Left lung (tissue), 10 donors: ENCODE data around the gene LEMD3. TPM values are rescaled to one million over a fixed set of nuclear protein-coding genes. Genes with fewer than 3 reads are reported as not detected.
A peak's percentile ranks its signal among the peaks of the same experiment; 100 is the strongest.

Experiments
- ATAC-seq: fragments of 200-7000 bp; cut with Tn5 transposase; one replicate; pipeline ENCODE4 v1.9.1; 2020; ENCODE audit warnings: moderate library complexity
- DNase-seq, 4 donors: peaks; one replicate each; pipeline ENCODE4 v3.0.0-alpha.2; 2013 to 2020
- H3K27ac ChIP-seq, 2 donors: fragments of 200-600 bp; sonication (generic) in 1 of 2; one replicate each; pipeline versions ENCODE4 v1.5.0 to v1.8.0; 2020 to 2021
- H3K27me3 ChIP-seq, 2 donors: fragments of 200-600 bp; sonication (generic) in 1 of 2; one replicate each; pipeline versions ENCODE4 v1.5.0 to v1.8.0; 2020 to 2021
- H3K36me3 ChIP-seq, 2 donors: fragments of 200-600 bp; sonication (generic) in 1 of 2; one replicate each; pipeline versions ENCODE4 v1.5.0 to v1.8.0; 2020 to 2021
- H3K4me1 ChIP-seq, 2 donors: fragments of 200-600 bp; one replicate each; pipeline ENCODE4 v1.8.0; 2021
- H3K4me3 ChIP-seq, 2 donors: fragments of 200-600 bp; sonication (generic) in 1 of 2; one replicate each; pipeline versions ENCODE4 v1.5.0 to v1.8.0; 2020 to 2021; ENCODE audit warnings: mild to moderate bottlenecking in 1 of 2
- H3K9me3 ChIP-seq, 2 donors: fragments of 200-600 bp; sonication (generic) in 1 of 2; one replicate each; pipeline versions ENCODE4 v1.5.0 to v1.8.0; 2020 to 2021
- CTCF ChIP-seq, 2 donors: fragments of 200-600 bp; sonication (generic) in 1 of 2; IDR thresholded peaks; one replicate each; pipeline versions ENCODE4 v1.5.0 to v1.8.0; 2021; ENCODE audit warnings: antibody characterized with exemption in 2 of 2
- intact Hi-C, 2 donors: fragments of 100-400 bp; cut with DNase I; formaldehyde crosslinking; loops; one replicate each; pipeline versions ENCODE4 v1.11.2 to v1.14.2; 2022
- polyA plus RNA-seq, 6 donors: library from polyadenylated mRNA; unstranded; fragments of 120-200 nt; gene quantifications; one replicate each; pipeline ENCODE4 v1.2.1, GENCODE V29; 2013; ENCODE audit not compliant: insufficient read length in 6 of 6
- total RNA-seq, 2 donors: library from RNA; stranded (reverse); fragmentation: NEBNext Ultra II Directional; extraction: Animal tissue kit (Norgen Biotek cat#: 25700); gene quantifications; one replicate each; pipeline ENCODE4 v1.2.1, GENCODE V29; 2021
- donor health status: DM: no; HTN: yes; CAD: no.
- donor health status: DM: no; HTN: no; CAD: no.

The LEMD3 gene
- total and polyA plus RNA-seq, 8 donors = 26.5 to 47.0 (median 43.1) TPM

GRCh38 chr12:65171870-65172269, 2.5 kb downstream of the LEMD3 start:
- ATAC-seq (peak; percentile 18), DNase-seq (no peak)
- no peak for TF ChIP-seq CTCF (IDR thresholded peaks at IDR 0.05)
- intact Hi-C loops = no loop called here
- H3K4me3 ChIP-seq = peak overlapping the region; percentile 80 to 96
- no peak overlapping the region for H3K27ac ChIP-seq
- peaks cover 14 to 62% of the 10 kb centered on the region in 2 donors for H3K4me1 ChIP-seq
- H3K36me3 ChIP-seq = no peaks in the 10 kb centered on the region
- no peaks in the 10 kb centered on the region for H3K27me3 ChIP-seq
- H3K9me3 ChIP-seq = no peaks in the 10 kb centered on the region

- peaks cover 14 to 64% of the 10 kb centered on the region in 2 donors for H3K4me1 ChIP-seq
- H3K27me3 ChIP-seq = no peaks in the 10 kb centered on the region
- peaks cover 0 to 8% of the 10 kb centered on the region in 2 donors for H3K36me3 ChIP-seq
- TF ChIP-seq CTCF (IDR thresholded peaks at IDR 0.05) = no peak
- H3K27ac ChIP-seq = no peak overlapping the region
- intact Hi-C loops = no loop called here
- ATAC-seq (no peak), DNase-seq (no peak)
- no peaks in the 10 kb centered on the region for H3K9me3 ChIP-seq
- H3K4me3 ChIP-seq = no peak overlapping the region
These were observed 6.0 kb downstream of the LEMD3 start for GRCh38 chr12:65175385-65175784.

- Histone ChIP-seq H3K27me3 (no peaks in the 10 kb centered on the region), H3K4me1 (peaks cover 0 to 27% of the 10 kb centered on the region in 2 donors), H3K27ac (no peak overlapping the region), H3K9me3 (no peaks in the 10 kb centered on the region), H3K36me3 (peaks cover 0 to 8% of the 10 kb centered on the region in 2 donors), H3K4me3 (no peak overlapping the region)
- DNase-seq (no peak), ATAC-seq (no peak)
- intact Hi-C loops = no loop called here
- TF ChIP-seq CTCF (IDR thresholded peaks at IDR 0.05) = no peak
These were observed 12.8 kb downstream of the LEMD3 start for GRCh38 chr12:65182012-65182739.

GRCh38 chr12:65184176-65184857, 14.9 kb downstream of the LEMD3 start:
- no peak for TF ChIP-seq CTCF (IDR thresholded peaks at IDR 0.05)
- H3K27ac ChIP-seq = no peak overlapping the region
- no peak for DNase-seq
- peaks cover 0 to 33% of the 10 kb centered on the region in 2 donors for H3K4me1 ChIP-seq
- H3K9me3 ChIP-seq = no peaks in the 10 kb centered on the region
- ATAC-seq = no peak
- no peaks in the 10 kb centered on the region for H3K27me3 ChIP-seq
- H3K4me3 ChIP-seq = no peak overlapping the region
- no peaks in the 10 kb centered on the region for H3K36me3 ChIP-seq
- intact Hi-C loops = no loop called here

- no peak overlapping the region for H3K27ac ChIP-seq
- intact Hi-C loops = no loop called here
- no peak for DNase-seq
- no peaks in the 10 kb centered on the region for H3K9me3 ChIP-seq
- H3K27me3 ChIP-seq = no peaks in the 10 kb centered on the region
- no peak for TF ChIP-seq CTCF (IDR thresholded peaks at IDR 0.05)
- no peak for ATAC-seq
- H3K4me1 ChIP-seq = peaks cover 0 to 33% of the 10 kb centered on the region in 2 donors
- no peaks in the 10 kb centered on the region for H3K36me3 ChIP-seq
- no peak overlapping the region for H3K4me3 ChIP-seq
These were observed 15.5 kb downstream of the LEMD3 start for GRCh38 chr12:65184858-65185229.
